B cell (primary cell): ENCODE measurements around the gene GPR78. TPM values are rescaled to one million over a fixed set of nuclear protein-coding genes. Genes with fewer than 3 reads are reported as not detected.

Experiments
- ATAC-seq: fragments of 200-7000 bp; cut with Tn5 transposase; one replicate; pipeline ENCODE4 v1.10.0; 2021; ENCODE audit warnings: low read depth, mild to moderate bottlenecking, moderate number of reproducible peaks, moderate library complexity
- CTCF ChIA-PET: fragments of 350-600 bp; sonication (Branson Sonifier 250); formaldehyde crosslinking; loops from one replicate; lab custom pipeline; 2021; ENCODE audit warnings: antibody characterized with exemption, inconsistent platforms; lab: Charles Lee
- POLR2A ChIA-PET: fragments of 350-600 bp; sonication (Branson Sonifier 250); formaldehyde crosslinking; loops from one replicate; lab custom pipeline; 2021; ENCODE audit warnings: antibody characterized with exemption; lab: Charles Lee
- DNase-seq: peaks from one replicate; pipeline ENCODE4 v3.0.0; 2013
- H2AFZ ChIP-seq: 2 replicates; pipeline ENCODE4 v1.6.1; 2012; ENCODE audit warnings: mild to moderate bottlenecking, low read depth, low read length; ENCODE audit not compliant: insufficient read depth, poor library complexity, severe bottlenecking
- H3K27ac ChIP-seq, 2 donors: 1 replicate in 1 of 2; 2 replicates in 1 of 2; pipeline ENCODE4 v1.5.1; 2012 to 2013; ENCODE audit warnings: low read length in 2 of 2, mild to moderate bottlenecking in 2 of 2, moderate library complexity in 1 of 2
- H3K27me3 ChIP-seq, 4 experiments: fragments of 200-600 bp in 1 of 4; sonication (generic) in 1 of 4; replicated peaks in 1 of 4; 1 replicate in 2 of 4; 2 replicates in 2 of 4; pipeline versions ENCODE4 v1.6.1 to v1.7.0; 2013 to 2016; ENCODE audit warnings: low read length in 3 of 4, mild to moderate bottlenecking in 2 of 4, mixed read lengths in 1 of 4, moderate library complexity in 1 of 4; ENCODE audit not compliant: insufficient read depth in 4 of 4, control insufficient read depth in 3 of 4; ENCODE audit errors: control extremely low read depth in 1 of 4
- H3K36me3 ChIP-seq, 2 experiments: replicated peaks in 1 of 2; 1 replicate in 1 of 2; 2 replicates in 1 of 2; pipeline versions ENCODE4 v1.6.1 to v1.7.1; 2013; ENCODE audit warnings: low read length in 1 of 2; ENCODE audit not compliant: insufficient read depth in 2 of 2, control insufficient read depth in 1 of 2; ENCODE audit errors: control extremely low read depth in 1 of 2, extremely low read depth in 1 of 2
- H3K4me1 ChIP-seq, 2 donors: fragments of 200-600 bp in 1 of 2; sonication (generic) in 1 of 2; 1 replicate in 1 of 2; 2 replicates in 1 of 2; pipeline versions ENCODE4 v1.5.1 to v1.6.1; 2013 to 2017; ENCODE audit warnings: low read length in 2 of 2; ENCODE audit not compliant: control insufficient read depth in 2 of 2, insufficient read depth in 2 of 2
- H3K4me2 ChIP-seq: replicated peaks from 2 replicates; pipeline ENCODE3; 2012; ENCODE audit warnings: mild to moderate bottlenecking, low read depth, low read length; ENCODE audit not compliant: poor library complexity, severe bottlenecking
- H3K4me3 ChIP-seq, 5 experiments: fragments of 200-600 bp in 1 of 5; sonication (generic) in 1 of 5; 1 replicate in 3 of 5; 2 replicates in 2 of 5; pipeline versions ENCODE4 v1.5.1 to v1.7.0; 2011 to 2016; ENCODE audit warnings: low read length in 4 of 5, mild to moderate bottlenecking in 4 of 5, low read depth in 2 of 5, control low read depth in 1 of 5, moderate library complexity in 1 of 5; ENCODE audit not compliant: insufficient read depth in 1 of 5; ENCODE audit errors: control extremely low read depth in 1 of 5, extremely low read depth in 1 of 5
- H3K79me2 ChIP-seq: fragments of 200-600 bp; sonication (generic); one replicate; pipeline ENCODE4 v1.6.0; 2016; ENCODE audit warnings: low read length; ENCODE audit not compliant: control insufficient read depth, insufficient read depth
- H3K9ac ChIP-seq: fragments of 200-600 bp; sonication (generic); 2 replicates; pipeline ENCODE4 v1.6.1; 2017; ENCODE audit warnings: mild to moderate bottlenecking, low read length, moderate library complexity
- H3K9me3 ChIP-seq, 3 donors: one replicate each; pipeline versions ENCODE4 v1.6.1 to v1.7.1; 2013; ENCODE audit warnings: low read length in 2 of 3; ENCODE audit not compliant: control insufficient read depth in 2 of 3, insufficient read depth in 1 of 3; ENCODE audit errors: control extremely low read depth in 1 of 3
- H4K20me1 ChIP-seq: 2 replicates; pipeline ENCODE4 v1.6.0; 2012; ENCODE audit warnings: mild to moderate bottlenecking, low read length; ENCODE audit not compliant: insufficient read depth, control insufficient read depth, poor library complexity, severe bottlenecking
- H3K27ac Mint-ChIP-seq: one replicate; pipeline ENCODE4 v1.8.0; 2021; ENCODE audit warnings: mixed read lengths
- H3K27me3 Mint-ChIP-seq: one replicate; pipeline ENCODE4 v1.8.0; 2021; ENCODE audit warnings: mixed read lengths
- H3K4me1 Mint-ChIP-seq: one replicate; pipeline ENCODE4 v1.8.0; 2021; ENCODE audit warnings: mixed read lengths
- H3K4me3 Mint-ChIP-seq: one replicate; pipeline ENCODE4 v1.8.0; 2021; ENCODE audit warnings: mixed read lengths
- H3K9me3 Mint-ChIP-seq: one replicate; pipeline ENCODE4 v1.8.0; 2022; ENCODE audit warnings: mixed read lengths; ENCODE audit not compliant: insufficient read depth
- EZH2 ChIP-seq: IDR thresholded peaks from 2 replicates; pipeline ENCODE4 v1.6.1; 2012; ENCODE audit warnings: borderline replicate concordance, low read depth, mild to moderate bottlenecking, moderate library complexity, low read length; ENCODE audit not compliant: insufficient read depth, poor library complexity, severe bottlenecking
- whole genome bisulfite sequencing: methylation state at CpG from one replicate; pipeline ENCODE4 v1.1.5; 2013; ENCODE audit warnings: missing lambda C conversion rate; ENCODE audit not compliant: insufficient coverage; 5-methylcytosine and 5-hydroxymethylcytosine counted together
- intact Hi-C: fragments of 100-400 bp; cut with micrococcal nuclease; formaldehyde crosslinking; loops from one replicate; pipeline ENCODE4 v1.10.0; 2022
- polyA plus RNA-seq: library from polyadenylated mRNA; depleted of rRNA; stranded (reverse); fragments of >200 nt; gene quantifications from 2 replicates; pipeline ENCODE4 v1.2.3, GENCODE V29; 2012
- total RNA-seq, 2 donors: library from RNA; stranded (reverse); fragments of 120-200 nt in 1 of 2; gene quantifications; 1 replicate in 1 of 2; 2 replicates in 1 of 2; pipeline versions ENCODE4 v1.2.3 to v1.2.4, GENCODE V29; 2013 to 2022
- TF ChIP-seq, protein P1 (sequence below): fragments of 200-600 bp; IDR thresholded peaks from one replicate; pipeline ENCODE4 v1.8.0; 2022; ENCODE audit warnings: antibody characterized with exemption, mild to moderate bottlenecking

Gene GPR78
- total and polyA plus RNA-seq, 2 donors (not counting 1 experiment from before 2014, with no cell fraction given): not detected

DNA sequence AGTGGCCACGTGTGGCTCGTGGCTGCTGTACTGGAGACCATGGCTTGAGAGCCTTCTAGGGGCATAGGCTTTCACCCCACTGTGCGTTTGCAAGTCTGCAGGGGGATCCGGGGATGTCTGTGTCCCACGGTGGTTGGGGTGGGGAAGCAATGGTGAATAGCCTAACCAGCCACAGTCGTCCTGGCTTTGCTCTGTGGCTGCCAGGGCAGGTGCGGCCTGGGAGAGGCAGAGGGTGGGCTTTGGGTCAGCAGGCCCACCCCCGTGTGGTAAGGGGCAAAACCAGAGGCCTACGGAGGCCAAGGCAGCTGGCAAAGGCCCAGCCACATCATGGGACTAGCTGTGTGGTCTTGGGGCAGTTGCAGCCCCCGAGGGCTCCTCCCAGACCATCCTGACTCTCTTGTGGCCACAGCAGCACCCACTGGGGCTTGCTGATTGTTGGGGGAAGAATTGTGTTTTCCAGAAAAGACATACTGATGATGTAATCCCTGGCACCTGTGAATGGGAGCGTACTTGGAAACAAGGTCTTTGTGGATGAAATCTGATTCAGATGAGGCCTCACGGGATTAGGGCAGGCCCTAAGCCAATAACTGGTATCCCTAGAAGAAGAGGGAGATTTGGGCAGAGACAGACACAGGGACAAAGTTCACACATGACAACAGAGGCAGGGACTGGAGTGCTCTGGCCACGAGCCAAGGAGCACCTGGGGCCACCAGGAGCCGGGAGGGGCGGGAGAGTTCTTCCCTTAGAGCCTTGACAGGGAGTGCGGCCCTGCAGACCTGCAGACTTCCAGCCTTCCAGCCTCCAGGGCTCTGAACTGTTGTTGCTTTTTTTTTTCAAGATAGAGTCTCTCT, 15.3 kb downstream of the GPR78 start:
- Histone ChIP-seq H3K79me2 (no peaks in the 10 kb centered on the region), H3K4me1 (no peaks in the 10 kb centered on the region), H3K9ac (no peak overlapping the region), H3K27me3 (peaks cover 0 to 24% (median 1%) of the 10 kb centered on the region in 4 experiments), H3K4me2 (no peak overlapping the region), H3K27ac (no peak overlapping the region), H3K9me3 (no peaks in the 10 kb centered on the region), H3K36me3 (no peaks in the 10 kb centered on the region), H3K4me3 (no peak overlapping the region), H2AFZ (no peak overlapping the region), H4K20me1 (no peaks in the 10 kb centered on the region)
- Mint-ChIP-seq H3K27me3 (peaks cover 20% of the 10 kb centered on the region), H3K4me1 (no peaks in the 10 kb centered on the region), H3K27ac (no peak overlapping the region), H3K9me3 (no peaks in the 10 kb centered on the region), H3K4me3 (no peak overlapping the region)
- no peak for DNase-seq
- no peak for ATAC-seq
- intact Hi-C loops: no loop called here
- TF ChIP-seq, protein P1, sequence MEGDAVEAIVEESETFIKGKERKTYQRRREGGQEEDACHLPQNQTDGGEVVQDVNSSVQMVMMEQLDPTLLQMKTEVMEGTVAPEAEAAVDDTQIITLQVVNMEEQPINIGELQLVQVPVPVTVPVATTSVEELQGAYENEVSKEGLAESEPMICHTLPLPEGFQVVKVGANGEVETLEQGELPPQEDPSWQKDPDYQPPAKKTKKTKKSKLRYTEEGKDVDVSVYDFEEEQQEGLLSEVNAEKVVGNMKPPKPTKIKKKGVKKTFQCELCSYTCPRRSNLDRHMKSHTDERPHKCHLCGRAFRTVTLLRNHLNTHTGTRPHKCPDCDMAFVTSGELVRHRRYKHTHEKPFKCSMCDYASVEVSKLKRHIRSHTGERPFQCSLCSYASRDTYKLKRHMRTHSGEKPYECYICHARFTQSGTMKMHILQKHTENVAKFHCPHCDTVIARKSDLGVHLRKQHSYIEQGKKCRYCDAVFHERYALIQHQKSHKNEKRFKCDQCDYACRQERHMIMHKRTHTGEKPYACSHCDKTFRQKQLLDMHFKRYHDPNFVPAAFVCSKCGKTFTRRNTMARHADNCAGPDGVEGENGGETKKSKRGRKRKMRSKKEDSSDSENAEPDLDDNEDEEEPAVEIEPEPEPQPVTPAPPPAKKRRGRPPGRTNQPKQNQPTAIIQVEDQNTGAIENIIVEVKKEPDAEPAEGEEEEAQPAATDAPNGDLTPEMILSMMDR: no peak
- no peak for TF ChIP-seq EZH2
- 78% methylated on average over 16 of the region's 16 CpGs for WGBS
- CTCF ChIA-PET: no interaction called here
- POLR2A ChIA-PET: no interaction called here

DNA sequence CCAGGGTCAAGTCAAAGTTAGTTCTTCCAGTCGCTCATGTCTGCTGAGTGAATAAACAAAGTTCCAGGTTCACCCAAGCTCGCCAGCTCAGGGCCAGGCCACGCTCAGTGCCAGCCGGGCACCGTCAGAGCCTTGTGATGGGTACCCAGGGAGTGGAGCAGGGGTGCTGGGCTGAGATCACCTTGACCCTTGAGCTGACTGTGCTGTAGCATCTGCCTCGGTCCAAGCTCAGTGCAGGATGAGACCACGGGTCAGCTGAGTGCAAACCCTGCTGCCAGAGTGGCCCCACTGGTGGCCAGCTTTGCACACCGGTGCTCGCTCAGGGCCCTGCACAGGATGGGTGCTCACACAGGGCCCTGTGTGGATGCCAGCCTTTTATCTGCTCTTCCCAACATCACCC, 16.7 kb downstream of the GPR78 start:
- ChIA-PET CTCF (interaction anchor here (1.2 kb wide), 1 partner anchor 9 kb away, joined by 3 read pairs; no protein-coding TSS in a partner anchor), POLR2A (no interaction called here)
- intact Hi-C loops: no loop called here
- H3K79me2 ChIP-seq: no peaks in the 10 kb centered on the region
- ATAC-seq: no peak
- H3K4me3 Mint-ChIP-seq: no peak overlapping the region
- no peak for DNase-seq
- H3K9me3 ChIP-seq: no peaks in the 10 kb centered on the region
- H2AFZ ChIP-seq: no peak overlapping the region
- no peaks in the 10 kb centered on the region for H3K4me1 Mint-ChIP-seq
- H3K27me3 Mint-ChIP-seq: peaks cover 9% of the 10 kb centered on the region
- no peak for TF ChIP-seq EZH2
- TF ChIP-seq, protein P1: no peak
- no peak overlapping the region for H3K27ac ChIP-seq
- WGBS: 84% methylated on average over 9 of the region's 9 CpGs
- no peaks in the 10 kb centered on the region for H3K36me3 ChIP-seq
- H3K4me2 ChIP-seq: no peak overlapping the region
- no peak overlapping the region for H3K4me3 ChIP-seq
- H3K4me1 ChIP-seq: no peaks in the 10 kb centered on the region
- H4K20me1 ChIP-seq: no peaks in the 10 kb centered on the region
- peaks cover 0 to 16% (median 1%) of the 10 kb centered on the region in 4 experiments for H3K27me3 ChIP-seq
- no peak overlapping the region for H3K27ac Mint-ChIP-seq
- H3K9ac ChIP-seq: no peak overlapping the region
- no peaks in the 10 kb centered on the region for H3K9me3 Mint-ChIP-seq
